Sigmoid colon (tissue), 7 donors: ENCODE measurements around the gene PMVK. TPM values are rescaled to one million over a fixed set of nuclear protein-coding genes. Genes with fewer than 3 reads are reported as not detected.

Experiments
- DNase-seq: peaks from one replicate; pipeline ENCODE4 v3.0.0-alpha.2; 2019
- H3K27ac ChIP-seq, 4 donors: fragments of 200-600 bp; sonication (generic); one replicate each; pipeline ENCODE4 v1.5.1; 2016 to 2019; ENCODE audit warnings: mild to moderate bottlenecking in 1 of 4
- H3K27me3 ChIP-seq, 3 donors: fragments of 200-600 bp; sonication (generic); one replicate each; pipeline ENCODE4 v1.5.1; 2019; ENCODE audit warnings: mild to moderate bottlenecking in 1 of 3
- H3K36me3 ChIP-seq, 4 donors: fragments of 200-600 bp; sonication (generic); one replicate each; pipeline ENCODE4 v1.5.1; 2016 to 2019
- H3K4me1 ChIP-seq, 4 donors: fragments of 200-600 bp; sonication (generic); one replicate each; pipeline ENCODE4 v1.5.1; 2017 to 2019
- H3K4me3 ChIP-seq, 4 donors: fragments of 200-600 bp; sonication (generic); one replicate each; pipeline ENCODE4 v1.5.1; 2017 to 2019; ENCODE audit warnings: mild to moderate bottlenecking in 2 of 4, moderate library complexity in 1 of 4
- H3K9me3 ChIP-seq, 4 donors: fragments of 200-600 bp in 3 of 4; sonication (generic) in 3 of 4; one replicate each; pipeline versions ENCODE4 v1.5.1 to v1.6.1; 2013 to 2019
- EP300 ChIP-seq, 4 donors: sonication (generic); formaldehyde crosslinking; IDR thresholded peaks; one replicate each; pipeline ENCODE4 v1.6.1; 2017; ENCODE audit warnings: antibody characterized with exemption in 4 of 4
- POLR2A ChIP-seq, 2 donors: fragments of 450-650 bp; IDR thresholded peaks; one replicate each; pipeline ENCODE4 v1.6.1; 2016; ENCODE audit warnings: antibody characterized with exemption in 2 of 2, mild to moderate bottlenecking in 2 of 2, moderate library complexity in 2 of 2
- POLR2AphosphoS5 ChIP-seq, 4 donors: sonication (generic); formaldehyde crosslinking; IDR thresholded peaks; one replicate each; pipeline ENCODE4 v1.6.1; 2017; ENCODE audit warnings: antibody characterized with exemption in 4 of 4
- WGBS, 2 donors: extraction: QIAGEN DNeasy Blood & Tissue Kit; methylation state at CpG; one replicate each; pipeline ENCODE4 v1.1.7; 2013; 5-methylcytosine and 5-hydroxymethylcytosine counted together
- intact Hi-C: fragments of 100-400 bp; cut with DNase I; formaldehyde crosslinking; loops from one replicate; pipeline ENCODE4 v1.15.1; 2023
- polyA plus RNA-seq, 3 donors: library from polyadenylated mRNA; stranded (reverse); fragments of 200-250 nt; gene quantifications; one replicate each; pipeline ENCODE4 v1.2.3, GENCODE V29; 2013
- total RNA-seq, 4 donors: library from RNA; depleted of rRNA; stranded (reverse); fragments of >200 nt; gene quantifications; one replicate each; pipeline ENCODE4 v1.1.0, GENCODE V29; 2016
- TF ChIP-seq, protein P1 (sequence below), 4 experiments: fragments of 450-650 bp in 3 of 4; fragments of 200-600 bp in 1 of 4; IDR thresholded peaks; one replicate each; pipeline ENCODE4 v1.5.1; 2016 to 2019; ENCODE audit warnings: antibody characterized with exemption in 4 of 4, mild to moderate bottlenecking in 3 of 4, moderate library complexity in 2 of 4
- donor health status: healthy with polysubstance abuse.
- donor health status: Bipolar disorder and iron deficiency.
- donor health status: healthy.

PMVK gene
- total and polyA plus RNA-seq, 7 donors, result 11.1 to 54.1 (median 19.6) TPM

DNA sequence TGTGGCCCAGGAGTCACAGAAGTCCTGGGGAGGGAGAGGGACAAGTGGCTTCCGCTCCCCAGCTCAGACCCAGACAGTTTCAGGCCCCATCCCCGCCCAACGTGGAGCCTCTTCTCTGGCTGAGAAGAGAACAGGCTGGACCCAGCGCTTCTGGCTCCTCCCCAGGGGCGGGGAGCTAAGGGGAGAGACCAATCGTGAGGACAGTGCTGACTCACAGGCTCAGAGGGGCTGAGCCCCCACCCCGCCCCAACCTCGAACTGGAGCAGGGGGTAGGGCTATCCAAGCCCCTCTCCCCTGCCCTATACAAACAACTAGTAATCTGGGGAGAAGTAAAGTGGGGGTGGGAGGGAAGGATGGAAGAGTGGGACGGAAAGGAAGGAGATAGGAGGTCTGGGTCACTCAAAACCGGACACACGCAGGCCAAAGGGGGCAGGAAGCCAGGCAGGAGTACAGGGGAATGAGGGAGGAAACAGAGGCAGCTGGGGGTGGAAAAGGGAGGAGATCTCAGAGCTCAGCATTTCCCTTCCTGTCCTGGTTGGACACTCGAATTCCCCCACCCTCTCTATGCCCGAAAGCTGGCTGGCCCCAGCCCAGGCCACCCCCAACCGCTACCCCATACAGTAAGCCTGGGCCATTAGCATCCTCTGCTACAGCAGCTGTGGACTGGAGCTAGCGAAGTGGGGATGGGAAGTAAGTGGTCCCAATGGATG is 34.3 kb upstream of the PMVK start, which contains the start of gene SHC1:
Gene SHC1, minus strand, starts transcription at position 117 of the 710 bp plus-strand sequence. CDS start 221 bp downstream, outside the sequence.
- intact Hi-C loops, result loop anchor here (5.0 kb wide), 1 partner anchor 92 kb away; the partner anchor contains the start of gene EFNA4
- Histone ChIP-seq H3K27ac (peak within 1 kb of the TSS; percentile 95 to 98 (median 96)), H3K27me3 (no peaks in the 10 kb centered on the region), H3K4me1 (peaks cover 0 to 56% (median 53%) of the 10 kb centered on the region in 4 donors), H3K4me3 (peak within 1 kb of the TSS; percentile 36 to 50 (median 45)), H3K36me3 (peaks cover 13 to 28% (median 20%) of the 10 kb centered on the region in 4 donors), H3K9me3 (no peaks in the 10 kb centered on the region)
- 38 to 48% methylated on average over 15 of the region's 15 CpGs for WGBS, 2 donors
- TF ChIP-seq EP300 (IDR thresholded peaks at IDR 0.05) (peak in 1 of 4 donors; percentile 2), POLR2A (IDR thresholded peaks at IDR 0.05) (peak; percentile 82 to 88), POLR2AphosphoS5 (IDR thresholded peaks at IDR 0.05) (peak; percentile 95 to 99 (median 96))
- TF ChIP-seq, protein P1, sequence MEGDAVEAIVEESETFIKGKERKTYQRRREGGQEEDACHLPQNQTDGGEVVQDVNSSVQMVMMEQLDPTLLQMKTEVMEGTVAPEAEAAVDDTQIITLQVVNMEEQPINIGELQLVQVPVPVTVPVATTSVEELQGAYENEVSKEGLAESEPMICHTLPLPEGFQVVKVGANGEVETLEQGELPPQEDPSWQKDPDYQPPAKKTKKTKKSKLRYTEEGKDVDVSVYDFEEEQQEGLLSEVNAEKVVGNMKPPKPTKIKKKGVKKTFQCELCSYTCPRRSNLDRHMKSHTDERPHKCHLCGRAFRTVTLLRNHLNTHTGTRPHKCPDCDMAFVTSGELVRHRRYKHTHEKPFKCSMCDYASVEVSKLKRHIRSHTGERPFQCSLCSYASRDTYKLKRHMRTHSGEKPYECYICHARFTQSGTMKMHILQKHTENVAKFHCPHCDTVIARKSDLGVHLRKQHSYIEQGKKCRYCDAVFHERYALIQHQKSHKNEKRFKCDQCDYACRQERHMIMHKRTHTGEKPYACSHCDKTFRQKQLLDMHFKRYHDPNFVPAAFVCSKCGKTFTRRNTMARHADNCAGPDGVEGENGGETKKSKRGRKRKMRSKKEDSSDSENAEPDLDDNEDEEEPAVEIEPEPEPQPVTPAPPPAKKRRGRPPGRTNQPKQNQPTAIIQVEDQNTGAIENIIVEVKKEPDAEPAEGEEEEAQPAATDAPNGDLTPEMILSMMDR (IDR thresholded peaks at IDR 0.05), result no peak
- DNase-seq, result peak; percentile 99

DNA sequence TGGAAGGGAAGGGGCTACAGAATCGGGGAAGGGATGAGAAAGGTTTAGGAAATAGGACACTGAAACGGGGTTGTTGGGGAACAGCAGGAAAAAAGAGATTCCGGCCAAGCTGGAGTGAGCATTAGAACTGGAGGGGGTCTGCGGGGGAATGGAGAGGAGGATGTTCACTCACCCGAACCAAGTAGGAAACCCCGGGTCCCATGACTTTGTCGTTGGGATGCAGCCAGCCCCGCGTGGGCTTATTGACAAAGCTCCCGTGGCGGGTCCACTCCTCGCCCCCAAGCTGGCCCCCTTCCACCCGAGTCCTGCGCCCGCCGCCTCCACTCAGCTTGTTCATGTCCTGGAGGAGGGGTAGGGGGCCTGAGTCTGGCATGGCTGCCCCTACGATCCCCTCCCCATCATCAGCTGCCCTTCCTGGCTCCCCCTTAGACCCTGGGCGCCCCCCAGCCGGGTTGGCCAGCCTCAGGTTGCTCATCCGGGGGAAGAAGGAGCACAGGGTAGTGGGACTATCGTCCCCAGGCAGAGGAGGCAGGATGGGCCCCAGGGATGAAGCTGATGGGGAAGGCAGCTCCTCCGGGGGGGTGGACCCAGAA is 33.4 kb upstream of the PMVK start:
- 56 to 70% methylated on average over 22 of the region's 22 CpGs for WGBS, 2 donors
- intact Hi-C loops, result loop anchor here (5.0 kb wide), 1 partner anchor 92 kb away; the partner anchor contains the start of gene EFNA4
- TF ChIP-seq, protein P1 (IDR thresholded peaks at IDR 0.05), result no peak
- TF ChIP-seq EP300 (IDR thresholded peaks at IDR 0.05) (no peak), POLR2A (IDR thresholded peaks at IDR 0.05) (no peak), POLR2AphosphoS5 (IDR thresholded peaks at IDR 0.05) (no peak)
- Histone ChIP-seq H3K4me3 (peak overlapping the region; percentile 36 to 50 (median 45)), H3K9me3 (no peaks in the 10 kb centered on the region), H3K36me3 (peaks cover 19 to 36% (median 27%) of the 10 kb centered on the region in 4 donors), H3K27ac (peak overlapping the region; percentile 95 to 98 (median 96)), H3K27me3 (no peaks in the 10 kb centered on the region), H3K4me1 (peaks cover 0 to 56% (median 51%) of the 10 kb centered on the region in 4 donors)
- DNase-seq, result no peak

DNA sequence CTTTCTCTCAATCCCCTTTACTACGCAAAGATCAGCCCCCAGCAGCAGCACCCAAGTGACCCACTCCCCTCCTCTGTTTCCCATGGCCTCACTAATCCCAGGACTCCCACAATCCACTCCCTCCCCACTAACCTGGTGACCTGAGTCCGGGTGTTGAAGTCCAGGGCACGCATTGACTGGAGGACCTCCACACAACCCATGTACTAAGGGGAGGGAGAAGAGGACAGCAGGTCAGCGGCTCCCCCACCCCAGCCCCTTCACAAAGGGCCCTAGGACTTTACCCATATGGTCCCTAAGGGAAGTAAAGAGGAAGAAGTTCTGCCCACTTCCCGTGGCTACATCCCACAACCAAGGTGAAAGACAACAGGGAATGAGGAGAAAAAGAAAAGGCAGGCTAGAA is 32.7 kb upstream of the PMVK start:
- H3K4me3 ChIP-seq, result peak overlapping the region in 3 of 4 donors; percentile 42 to 50 (median 48)
- H3K9me3 ChIP-seq, result no peaks in the 10 kb centered on the region
- no peak for TF ChIP-seq POLR2A (IDR thresholded peaks at IDR 0.05)
- TF ChIP-seq POLR2AphosphoS5 (IDR thresholded peaks at IDR 0.05), result no peak
- no peak for TF ChIP-seq EP300 (IDR thresholded peaks at IDR 0.05)
- TF ChIP-seq, protein P1 (IDR thresholded peaks at IDR 0.05), result no peak
- DNase-seq, result no peak
- 76 to 84% methylated on average over 5 of the region's 5 CpGs for WGBS, 2 donors
- H3K27me3 ChIP-seq, result no peaks in the 10 kb centered on the region
- peak overlapping the region; percentile 95 to 98 (median 96) for H3K27ac ChIP-seq
- intact Hi-C loops, result no loop called here
- peaks cover 0 to 56% (median 51%) of the 10 kb centered on the region in 4 donors for H3K4me1 ChIP-seq
- peaks cover 19 to 43% (median 32%) of the 10 kb centered on the region in 4 donors for H3K36me3 ChIP-seq

DNA sequence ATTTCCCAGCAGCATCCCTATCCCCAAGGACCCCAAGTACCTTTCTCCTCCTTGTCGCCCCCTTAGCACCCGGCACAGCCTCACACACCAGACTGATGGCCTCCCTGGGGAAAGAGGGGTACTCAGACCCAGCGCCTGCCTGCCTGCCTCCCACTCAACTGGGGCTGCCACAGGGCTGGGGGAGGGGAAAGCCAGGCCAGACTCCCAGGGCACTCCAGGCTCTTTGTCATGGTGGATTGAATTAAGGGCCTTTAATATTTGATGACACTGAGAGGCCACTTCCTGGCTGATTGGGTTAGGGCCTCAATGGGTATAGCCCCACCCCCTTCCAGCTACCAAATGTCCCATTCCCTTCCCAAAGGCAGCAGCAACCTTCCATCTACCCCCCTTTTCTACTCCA is 32.2 kb upstream of the PMVK start:
- Histone ChIP-seq H3K27me3 (no peaks in the 10 kb centered on the region), H3K4me3 (peak overlapping the region in 2 of 4 donors; percentile 48 to 50), H3K36me3 (peaks cover 19 to 49% (median 37%) of the 10 kb centered on the region in 4 donors), H3K4me1 (peaks cover 0 to 56% (median 51%) of the 10 kb centered on the region in 4 donors), H3K27ac (peak overlapping the region; percentile 95 to 98 (median 96)), H3K9me3 (no peaks in the 10 kb centered on the region)
- intact Hi-C loops, result no loop called here
- WGBS, 2 donors, result 89 to 97% methylated on average over 3 of the region's 3 CpGs
- TF ChIP-seq, protein P1 (IDR thresholded peaks at IDR 0.05), result no peak
- TF ChIP-seq EP300 (IDR thresholded peaks at IDR 0.05) (no peak), POLR2AphosphoS5 (IDR thresholded peaks at IDR 0.05) (no peak), POLR2A (IDR thresholded peaks at IDR 0.05) (no peak)
- DNase-seq, result no peak
